Activated T-cell treated with anti-CD3 and anti-CD28 coated beads, Interleukin-2, amount 50 U/mL, for 1 hour (primary cell): Measurements from ENCODE around the gene USP35.

Experiments
- DNase-seq: peaks from one replicate; pipeline ENCODE4 v3.0.0-alpha.2; 2020

USP35 gene

DNA sequence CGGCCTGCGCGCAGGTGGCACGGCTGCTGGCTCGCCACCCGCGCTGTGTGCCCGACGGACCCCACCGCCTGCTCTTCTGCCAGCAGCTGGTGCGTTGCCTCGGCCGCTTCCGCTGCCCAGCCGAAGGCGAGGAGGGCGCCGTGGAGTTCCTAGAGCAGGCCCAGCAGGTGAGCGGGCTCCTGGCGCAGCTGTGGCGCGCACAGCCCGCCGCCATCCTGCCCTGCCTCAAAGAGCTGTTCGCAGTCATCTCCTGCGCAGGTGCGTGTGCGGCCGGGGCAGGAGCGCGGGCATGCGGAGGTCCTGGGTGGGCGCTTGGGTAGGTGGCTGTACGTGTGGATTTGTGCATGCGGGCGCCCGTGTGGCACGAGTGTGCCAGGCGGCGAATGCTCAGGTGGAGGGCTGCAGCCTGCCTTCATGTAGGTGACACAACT is 8.0 kb downstream of the USP35 start:
- no peak for DNase-seq

DNA sequence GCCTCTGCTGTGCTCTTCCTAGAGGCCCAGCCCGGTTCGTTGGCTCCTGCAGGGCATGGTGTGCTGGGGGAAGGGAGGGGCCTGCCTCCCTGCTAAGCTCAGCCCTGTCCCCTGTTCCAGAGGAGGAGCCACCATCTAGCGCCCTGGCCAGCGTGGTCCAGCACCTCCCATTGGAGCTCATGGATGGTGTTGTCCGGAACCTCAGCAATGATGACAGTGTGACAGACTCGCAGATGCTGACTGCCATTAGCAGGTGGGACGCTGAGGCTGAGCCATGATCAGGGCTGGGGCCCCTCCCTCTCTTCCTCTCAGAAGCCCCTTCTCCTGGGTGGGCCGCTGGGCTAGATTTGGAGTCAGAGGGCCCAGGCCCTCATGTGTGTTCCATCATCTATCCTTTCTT is 9.1 kb downstream of the USP35 start:
- no peak for DNase-seq

DNA sequence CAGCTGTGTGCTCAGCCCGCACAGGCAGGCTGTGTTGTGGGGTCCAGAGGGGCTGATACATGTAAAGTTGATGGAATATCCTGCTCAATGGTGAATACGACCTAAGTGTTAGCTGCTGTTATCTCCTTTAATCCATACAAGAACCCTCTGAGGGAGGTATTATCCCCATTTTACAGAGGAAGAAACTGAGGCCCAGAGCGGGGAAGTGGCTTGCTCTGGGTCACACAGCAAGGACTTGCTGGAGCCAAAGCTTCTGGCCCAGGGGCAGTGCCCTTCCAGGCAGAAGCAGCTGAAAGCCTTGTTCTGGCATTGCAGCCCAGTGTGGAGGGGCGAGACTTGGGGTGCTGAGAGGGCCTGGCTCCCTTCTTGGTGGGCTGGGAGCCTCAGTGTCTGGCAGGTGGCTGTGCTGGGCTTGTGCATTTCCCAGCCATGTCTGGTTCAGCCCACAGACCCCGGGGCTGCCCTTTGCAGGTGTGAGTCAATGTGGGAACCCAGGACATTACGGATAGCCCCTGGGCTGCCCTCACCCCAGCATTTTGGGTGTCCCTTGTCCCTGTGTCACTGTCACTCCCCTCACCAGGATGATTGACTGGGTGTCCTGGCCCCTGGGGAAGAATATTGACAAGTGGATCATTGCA is 10.4 kb downstream of the USP35 start:
- DNase-seq: no peak

DNA sequence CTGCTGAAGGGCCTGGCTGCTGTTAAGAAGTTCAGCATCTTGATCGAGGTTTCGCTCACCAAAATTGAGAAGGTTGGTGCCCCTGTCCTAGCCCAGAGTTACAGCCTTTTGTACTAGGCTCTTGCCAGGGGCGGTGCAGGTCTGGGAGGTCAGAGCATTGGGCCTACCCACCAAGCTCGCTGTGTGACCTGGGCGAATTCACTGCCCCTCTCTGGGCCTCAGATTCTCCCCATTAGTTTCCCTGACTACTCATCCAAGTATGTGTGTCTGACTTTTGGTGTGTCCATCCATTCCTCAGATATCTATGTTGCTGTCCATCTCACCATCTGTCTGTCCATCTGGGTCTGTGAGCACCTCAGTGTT is 10.9 kb downstream of the USP35 start:
- DNase-seq: no peak

DNA sequence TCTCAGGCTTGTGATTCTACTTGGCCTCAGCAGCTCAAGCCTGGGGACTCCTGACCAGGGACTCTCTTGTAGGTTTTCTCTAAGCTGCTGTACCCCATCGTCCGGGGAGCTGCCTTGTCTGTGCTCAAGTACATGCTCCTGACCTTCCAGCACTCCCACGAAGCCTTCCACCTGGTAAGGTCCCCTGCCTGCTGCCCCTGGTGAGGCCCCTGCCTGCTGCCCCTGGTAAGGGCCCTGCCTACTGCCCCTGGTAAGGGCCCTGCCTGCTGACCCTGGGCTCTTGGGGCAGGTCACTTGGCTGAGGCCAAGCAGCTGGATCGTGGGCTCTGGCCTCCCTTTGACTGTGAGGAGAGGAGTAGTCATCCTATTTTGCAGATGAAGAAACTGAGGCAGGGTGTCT is 11.3 kb downstream of the USP35 start:
- DNase-seq: no peak

DNA sequence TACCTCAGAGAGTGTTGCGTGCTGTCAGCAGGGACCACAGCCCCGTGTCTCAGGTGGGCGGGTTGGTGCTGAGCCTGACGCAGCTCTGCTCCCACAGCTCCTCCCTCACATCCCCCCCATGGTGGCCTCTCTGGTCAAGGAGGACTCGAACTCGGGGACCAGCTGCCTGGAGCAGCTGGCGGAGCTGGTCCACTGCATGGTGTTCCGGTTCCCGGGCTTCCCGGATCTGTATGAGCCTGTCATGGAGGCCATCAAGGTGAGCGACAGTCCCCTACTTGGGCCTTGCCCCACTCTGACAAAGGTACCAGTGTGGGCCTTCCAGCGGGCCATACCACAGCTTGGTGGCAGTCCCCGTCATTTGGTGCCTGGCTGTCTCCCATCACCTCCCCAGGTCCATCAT is 11.8 kb downstream of the USP35 start:
- no peak for DNase-seq

DNA sequence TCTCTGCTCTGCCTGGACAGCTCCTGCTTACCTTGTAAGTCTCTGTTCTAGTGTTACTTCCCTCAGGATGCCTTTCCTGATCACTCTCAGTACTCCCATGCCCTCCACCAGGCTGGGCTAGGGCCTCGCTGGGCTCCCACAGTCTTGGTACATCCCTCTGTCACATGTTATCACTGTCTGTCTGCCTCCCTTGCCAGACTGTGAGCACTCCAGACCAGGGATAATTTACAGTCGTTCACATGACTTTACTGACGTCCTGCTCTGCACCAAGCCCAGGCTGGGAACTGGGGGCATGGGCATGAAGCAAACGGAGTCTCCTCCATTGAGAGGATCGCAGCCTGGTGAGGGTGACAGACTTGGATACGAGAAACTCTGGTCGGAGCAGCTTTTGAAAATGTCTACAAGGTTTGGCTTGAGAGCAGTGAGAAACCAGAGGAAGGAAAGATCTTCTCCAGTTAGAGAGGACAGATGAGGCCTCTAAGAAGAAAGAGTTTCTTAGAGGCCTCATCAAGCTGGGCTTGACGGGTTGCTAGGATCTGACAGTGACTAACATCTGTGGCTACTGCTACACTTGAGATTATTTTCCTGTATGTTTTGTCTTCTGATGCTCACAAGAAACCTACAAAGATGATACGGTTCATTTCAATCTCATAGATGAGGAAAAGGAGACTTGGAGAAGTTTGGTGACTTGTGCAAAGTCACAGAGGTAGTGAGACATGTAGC is 12.5 kb downstream of the USP35 start:
- no peak for DNase-seq

DNA sequence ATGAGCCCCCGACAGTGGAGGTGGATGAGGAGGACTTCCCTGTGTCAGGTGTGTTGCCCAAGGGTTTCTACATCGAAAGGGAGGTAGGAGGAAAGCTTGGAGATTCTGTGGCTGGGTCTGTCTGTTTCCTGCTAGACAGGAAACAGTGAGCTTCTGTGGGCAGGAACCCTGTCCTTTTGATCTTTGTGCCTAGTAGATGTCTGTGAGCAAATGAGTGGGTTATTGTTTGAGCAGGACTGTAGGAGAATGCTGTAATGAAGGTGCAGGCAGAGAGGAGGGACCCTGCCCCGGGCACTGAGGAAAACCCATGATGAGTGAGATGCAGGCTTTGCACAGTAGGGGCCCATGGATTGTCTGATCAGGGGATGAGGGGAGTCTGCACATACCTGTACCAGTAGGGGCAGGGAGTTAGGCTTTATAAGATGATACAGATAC is 14.0 kb downstream of the USP35 start:
- peak; percentile 71 for DNase-seq

DNA sequence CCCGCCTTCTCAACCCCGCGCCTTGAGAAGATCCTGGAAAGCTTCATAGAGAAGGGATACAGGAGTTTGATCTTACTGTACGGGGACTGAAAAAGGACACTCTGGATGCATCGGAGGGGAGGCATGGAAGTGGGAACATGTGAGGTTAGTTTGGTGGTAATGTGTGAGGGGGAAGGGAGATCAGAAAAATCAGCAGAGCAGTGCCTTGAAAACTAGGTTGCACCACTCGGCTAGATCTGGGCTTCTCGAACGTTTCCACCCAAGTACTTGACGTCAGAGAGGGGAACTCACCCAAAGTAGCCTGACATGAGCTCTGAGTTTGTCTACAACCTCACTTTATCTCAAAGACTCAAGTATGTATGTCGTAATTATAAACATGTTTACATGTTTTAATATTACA is 14.5 kb downstream of the USP35 start:
- DNase-seq: no peak

DNA sequence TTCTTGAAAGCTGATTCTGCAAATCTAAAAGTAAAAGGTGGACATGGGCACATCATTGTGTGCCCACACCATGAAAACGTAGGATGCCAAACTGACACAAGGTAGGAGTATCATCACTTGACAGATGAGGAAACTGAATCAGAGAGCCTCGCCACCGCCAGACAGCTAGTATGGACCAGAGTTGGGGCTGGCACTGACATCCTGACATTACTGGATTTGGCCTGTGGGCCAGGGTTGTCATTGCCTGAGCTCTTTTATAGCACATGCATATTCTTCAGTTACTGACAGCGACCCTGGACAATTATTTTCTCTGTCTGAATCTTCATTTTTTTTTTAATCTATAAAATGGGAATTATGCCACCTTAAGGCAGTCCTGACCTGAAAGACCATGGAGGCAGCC is 16.5 kb downstream of the USP35 start:
- no peak for DNase-seq

DNA sequence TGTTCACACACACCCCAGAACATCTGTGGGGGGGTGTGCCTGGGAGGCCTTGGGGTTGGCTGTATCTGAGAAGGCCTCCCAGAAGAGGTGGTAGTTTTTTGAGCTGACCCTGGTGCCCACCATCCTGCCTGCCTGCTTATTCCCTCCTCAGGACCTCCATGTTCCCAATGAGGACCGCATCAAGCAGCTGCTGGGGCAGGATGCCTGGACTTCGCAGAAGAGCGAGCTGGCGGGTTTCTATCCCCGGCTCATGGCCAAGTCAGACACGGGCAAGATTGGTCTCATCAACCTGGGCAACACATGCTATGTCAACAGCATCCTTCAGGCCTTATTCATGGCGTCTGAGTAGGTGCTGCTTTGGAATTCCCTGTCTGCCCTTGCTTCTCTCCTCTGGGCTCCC is 17.0 kb downstream of the USP35 start:
- no peak for DNase-seq

DNA sequence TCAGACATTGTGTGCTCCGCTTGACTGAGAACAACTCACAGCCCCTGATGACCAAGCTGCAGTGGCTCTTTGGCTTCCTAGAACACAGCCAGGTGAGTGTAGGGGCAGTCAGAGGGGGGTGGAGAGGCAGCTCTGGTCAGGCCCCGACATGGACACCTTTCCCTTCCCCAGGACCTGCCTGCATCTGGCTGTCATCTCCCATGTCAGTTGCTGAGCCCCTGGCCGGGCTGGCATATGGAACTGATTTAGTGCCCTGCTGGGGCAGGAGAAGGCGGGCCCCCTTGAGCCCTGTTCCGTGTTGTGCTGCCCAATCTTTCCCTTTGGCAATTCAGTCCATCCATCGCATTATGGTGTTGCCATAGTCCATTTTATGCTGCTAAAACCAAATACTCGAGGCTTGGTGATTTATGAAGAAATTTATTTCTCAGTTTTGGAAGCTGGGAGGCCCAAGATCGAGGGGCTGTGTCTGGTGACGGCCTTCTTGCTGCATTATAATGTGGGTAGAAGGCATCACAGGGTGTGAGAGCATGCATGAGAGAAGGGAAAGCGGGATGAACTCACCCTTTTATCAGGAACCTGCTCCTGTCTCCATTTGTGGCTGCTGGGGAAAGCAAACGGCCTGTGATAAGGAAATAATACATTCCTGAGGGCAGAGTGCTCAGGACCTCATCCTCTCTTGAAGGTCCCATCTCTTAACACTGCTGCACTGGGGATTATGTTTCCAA is 19.0 kb downstream of the USP35 start:
- no peak for DNase-seq

DNA sequence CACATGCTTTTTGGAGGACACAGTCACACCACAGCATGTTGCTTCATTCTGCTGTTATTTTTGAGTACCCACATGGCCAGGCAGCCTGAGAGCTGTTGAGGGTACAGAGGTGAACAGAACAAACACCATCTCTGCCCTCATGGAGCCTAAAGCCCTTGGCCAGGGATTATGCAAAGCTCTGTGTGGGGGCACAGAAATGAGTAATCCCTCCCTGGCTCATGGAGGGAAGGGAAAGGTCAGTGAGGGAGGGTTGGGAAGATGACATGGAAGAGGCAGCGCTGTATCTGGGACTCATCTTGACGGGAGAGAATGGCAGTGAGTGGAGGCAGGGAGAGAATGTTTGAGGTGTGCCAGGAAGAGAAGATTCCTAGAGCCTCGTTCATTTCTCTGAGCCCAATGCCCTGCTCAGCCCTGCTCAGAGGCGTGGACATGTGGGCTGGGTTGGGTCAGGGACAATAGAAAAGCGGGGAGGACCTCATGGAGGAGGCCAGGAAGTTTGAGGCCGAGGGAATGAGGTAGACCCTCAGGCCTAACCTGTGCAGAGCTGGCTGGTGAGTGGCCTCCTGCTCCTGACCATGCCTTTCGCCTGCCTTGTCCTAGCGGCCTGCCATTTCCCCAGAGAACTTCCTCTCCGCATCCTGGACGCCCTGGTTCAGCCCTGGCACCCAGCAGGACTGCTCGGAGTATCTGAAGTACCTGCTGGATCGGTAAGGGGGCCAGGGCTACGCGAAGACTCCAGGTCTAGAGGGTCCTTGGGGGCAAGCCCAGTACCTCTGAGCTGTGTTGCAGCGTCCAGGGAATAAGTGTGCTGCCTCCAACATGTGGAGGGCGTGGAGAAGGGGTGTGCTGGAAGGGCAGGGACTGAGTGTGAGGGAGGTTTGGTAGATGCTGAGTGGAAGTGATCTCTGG is 19.8 kb downstream of the USP35 start:
- no peak for DNase-seq

DNA sequence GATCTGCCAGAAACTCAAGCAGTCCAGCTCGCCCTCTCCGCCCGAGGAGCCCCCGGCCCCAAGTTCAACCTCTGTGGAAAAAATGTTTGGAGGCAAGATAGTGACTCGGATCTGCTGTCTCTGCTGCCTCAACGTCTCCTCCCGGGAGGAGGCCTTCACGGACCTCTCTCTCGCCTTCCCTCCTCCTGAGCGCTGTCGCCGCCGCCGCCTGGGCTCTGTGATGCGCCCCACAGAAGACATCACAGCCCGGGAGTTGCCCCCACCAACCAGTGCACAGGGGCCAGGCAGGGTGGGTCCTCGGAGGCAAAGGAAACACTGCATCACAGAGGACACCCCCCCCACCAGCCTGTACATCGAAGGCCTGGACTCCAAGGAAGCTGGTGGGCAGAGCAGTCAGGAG is 20.8 kb downstream of the USP35 start:
- peak; percentile 11 for DNase-seq

DNA sequence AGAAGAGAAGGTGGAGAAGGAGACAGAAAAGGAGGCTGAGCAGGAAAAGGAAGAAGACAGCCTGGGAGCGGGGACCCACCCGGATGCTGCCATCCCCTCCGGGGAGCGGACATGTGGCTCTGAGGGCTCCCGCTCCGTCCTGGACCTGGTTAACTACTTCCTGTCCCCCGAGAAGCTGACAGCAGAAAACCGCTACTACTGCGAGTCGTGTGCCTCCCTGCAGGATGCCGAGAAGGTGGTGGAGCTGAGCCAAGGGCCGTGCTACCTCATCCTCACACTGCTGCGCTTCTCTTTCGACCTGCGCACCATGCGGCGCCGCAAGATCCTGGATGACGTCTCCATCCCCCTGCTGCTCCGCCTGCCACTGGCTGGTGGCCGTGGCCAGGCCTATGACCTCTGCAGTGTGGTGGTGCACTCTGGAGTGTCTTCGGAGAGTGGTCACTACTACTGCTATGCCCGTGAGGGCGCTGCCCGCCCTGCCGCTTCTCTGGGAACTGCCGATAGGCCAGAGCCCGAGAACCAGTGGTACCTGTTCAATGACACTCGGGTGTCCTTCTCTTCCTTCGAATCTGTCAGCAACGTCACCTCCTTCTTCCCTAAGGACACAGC is 21.4 kb downstream of the USP35 start:
- DNase-seq: peak; percentile 2

DNA sequence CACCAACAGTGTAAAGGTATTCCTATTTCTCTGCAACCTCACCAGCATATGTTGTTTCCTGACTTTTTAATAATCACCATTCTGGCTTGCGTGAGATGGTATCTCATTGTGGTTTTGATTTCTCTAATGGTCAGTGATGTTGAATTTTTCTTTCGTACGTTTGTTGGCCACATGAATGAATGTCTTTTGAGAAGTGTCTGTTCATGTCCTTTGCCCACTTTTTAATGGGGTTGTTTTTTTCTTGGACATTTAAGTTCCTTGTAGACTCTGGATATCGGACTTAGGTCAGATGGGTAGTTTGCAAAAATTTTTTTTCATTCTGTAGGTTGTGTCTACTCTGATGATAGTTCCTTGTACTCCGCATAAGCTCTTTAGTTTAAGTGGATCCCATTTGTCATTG is 22.8 kb downstream of the USP35 start:
- DNase-seq: no peak

DNA sequence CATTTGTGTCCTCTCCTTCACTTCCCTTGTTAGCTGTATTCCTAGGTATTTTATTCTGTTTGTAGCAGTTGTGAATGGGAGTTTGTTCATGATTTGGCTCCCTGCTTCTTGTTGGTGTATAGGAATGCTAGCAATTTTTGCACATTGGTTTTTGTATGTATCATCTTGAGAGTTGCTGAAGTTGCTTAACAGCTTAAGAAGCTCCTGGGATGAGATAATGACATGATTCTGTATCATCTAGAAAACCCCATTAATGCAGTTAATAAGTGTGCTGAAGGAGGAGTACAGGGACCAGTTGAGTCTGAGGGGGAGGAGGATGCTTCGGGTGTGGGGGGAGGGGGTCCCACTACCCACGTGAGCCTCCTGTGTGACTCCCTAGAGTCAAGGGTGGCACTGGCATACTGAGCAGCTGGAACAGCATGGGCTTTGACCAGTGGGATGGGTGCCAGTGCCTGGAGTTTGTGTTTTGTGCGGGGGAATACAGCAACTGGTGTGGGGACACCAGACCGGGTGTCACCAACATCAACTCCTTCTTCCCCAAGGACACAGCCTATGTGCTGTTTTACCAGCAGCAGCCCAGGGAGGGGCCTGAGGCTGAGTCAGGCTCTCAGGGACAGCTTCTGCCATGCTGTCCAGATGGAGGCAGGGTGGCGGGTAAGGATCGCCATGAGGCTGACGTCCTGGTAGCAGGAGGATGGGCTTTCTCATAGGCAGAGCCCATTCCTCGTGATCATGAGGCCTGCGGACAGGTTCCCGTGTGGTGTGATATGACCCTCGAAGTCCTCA is 24.1 kb downstream of the USP35 start:
- no peak for DNase-seq

DNA sequence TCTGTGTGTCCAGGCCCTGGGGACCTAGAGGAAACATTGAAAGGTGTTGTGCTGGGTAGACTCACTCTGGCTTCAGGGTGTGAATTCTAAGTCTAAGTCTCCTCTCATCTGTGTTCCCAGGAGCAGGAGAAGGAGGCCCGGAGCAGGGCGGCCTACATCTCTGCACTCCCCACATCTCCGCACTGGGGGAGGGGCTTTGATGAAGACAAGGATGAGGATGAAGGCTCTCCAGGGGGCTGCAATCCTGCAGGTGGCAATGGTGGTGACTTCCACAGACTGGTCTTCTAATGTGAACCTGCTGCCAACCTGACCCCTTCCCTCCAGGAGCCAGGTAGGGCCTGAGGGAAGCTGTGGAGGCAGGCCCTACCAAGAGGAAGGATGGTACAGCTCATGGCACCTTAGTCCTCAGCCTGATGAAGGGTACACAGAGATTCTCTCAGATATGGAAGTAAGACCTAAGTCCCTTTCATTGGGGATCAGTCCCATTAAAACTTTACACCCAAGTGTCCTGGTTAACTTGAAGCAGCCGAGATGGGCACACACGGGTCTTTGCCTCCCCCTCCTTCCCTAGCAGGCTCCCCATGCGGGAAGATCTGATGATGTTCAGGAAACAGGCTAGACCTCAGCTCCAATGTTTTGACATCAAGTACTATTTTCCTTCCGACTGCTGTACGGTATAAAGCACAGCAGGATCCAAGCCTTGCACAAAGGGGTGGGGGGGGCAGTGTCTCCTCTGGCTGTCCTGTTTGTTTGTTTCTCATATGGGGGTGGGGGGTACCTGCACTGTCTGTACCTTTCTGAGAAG is 25.0 kb downstream of the USP35 start:
- no peak for DNase-seq

DNA sequence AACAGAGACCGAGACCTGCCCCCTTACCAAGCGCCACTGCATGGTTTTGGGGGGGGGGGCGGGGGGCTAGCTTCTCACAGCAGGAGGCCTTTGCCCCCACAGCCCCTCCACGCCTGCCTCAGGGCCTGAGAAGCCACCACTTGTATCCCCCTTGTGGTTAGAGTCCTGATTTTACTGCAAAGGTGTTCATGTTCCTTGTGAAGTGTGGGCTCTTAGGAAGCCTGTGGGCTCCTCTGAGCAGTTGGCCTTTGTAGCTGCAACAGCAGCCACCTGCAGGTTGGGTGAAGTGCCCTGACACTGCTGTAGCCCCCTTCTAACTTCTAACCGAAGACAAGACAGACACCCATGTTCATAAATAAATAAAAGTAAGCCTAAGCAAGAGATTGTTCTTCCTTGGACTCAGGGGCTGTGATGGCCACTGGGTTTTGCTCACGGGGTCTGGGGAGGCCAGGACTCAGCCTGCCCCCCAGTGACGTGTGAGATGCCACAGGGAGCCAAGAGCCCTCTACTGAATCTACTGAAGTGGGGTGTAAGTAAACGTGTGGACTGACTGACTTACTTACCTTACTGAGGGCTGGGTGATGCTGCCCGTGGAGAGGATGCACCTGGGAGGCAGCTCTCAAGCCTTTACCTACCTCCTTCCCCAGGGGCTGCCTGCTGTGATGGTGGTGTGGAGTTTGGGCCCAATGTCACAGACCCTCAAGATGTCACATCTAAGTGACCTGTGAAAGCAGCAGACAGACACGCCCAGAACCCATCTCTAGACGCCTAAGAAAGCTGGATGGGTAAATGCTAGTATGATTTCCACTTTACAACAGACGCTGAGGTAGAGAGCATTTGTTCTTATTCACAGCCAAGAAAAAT is 25.8 kb downstream of the USP35 start:
- no peak for DNase-seq

DNA sequence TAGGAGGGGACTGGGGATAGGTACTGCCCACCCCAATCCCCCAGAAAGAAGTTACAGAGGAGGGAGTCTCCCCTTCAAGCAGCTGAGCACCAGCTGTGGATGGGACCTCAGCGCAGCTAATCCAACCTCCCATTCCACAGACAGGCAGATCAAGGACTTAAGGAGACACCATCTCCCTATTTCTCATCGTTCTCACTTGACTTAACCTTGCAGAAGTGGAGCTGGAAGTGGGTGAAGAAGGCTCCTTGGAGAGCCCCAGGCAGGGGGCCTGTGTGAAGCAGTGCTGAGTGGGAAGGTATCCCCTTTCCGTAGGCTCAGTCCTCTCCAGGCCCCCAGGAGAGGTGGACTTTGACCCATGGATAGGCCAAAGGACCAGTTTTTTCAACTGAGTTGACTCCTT is 27.3 kb downstream of the USP35 start:
- DNase-seq: no peak
